ENCODE results near the gene DNM3.

GRCh38 chr1:172400722-172401105 is 559.4 kb downstream of the DNM3 start:
- TF ChIP-seq CTCF (conservative IDR thresholded peaks at IDR 0.05; ENCODE audit: low read depth in 2 of 2): no peak
- TF ChIP-seq CREB1 (CRISPR knock-in tag; IDR thresholded peaks at IDR 0.05; ENCODE audit: low read depth): no peak
- no peak for TF ChIP-seq EZH2 (IDR thresholded peaks at IDR 0.05; ENCODE audit: low read depth, unreplicated experiment)
- TF ChIP-seq ZNF114 (CRISPR knock-in tag; IDR thresholded peaks at IDR 0.05): no peak
- no peak for TF ChIP-seq REST (IDR thresholded peaks at IDR 0.05; ENCODE audit: unreplicated experiment)
- no peak for TF ChIP-seq POLR2AphosphoS5 (IDR thresholded peaks at IDR 0.05; ENCODE audit: low read depth)
- TF ChIP-seq EZH2phosphoT487 (IDR thresholded peaks at IDR 0.05; ENCODE audit: unreplicated experiment): no peak
- TF ChIP-seq, protein P1, sequence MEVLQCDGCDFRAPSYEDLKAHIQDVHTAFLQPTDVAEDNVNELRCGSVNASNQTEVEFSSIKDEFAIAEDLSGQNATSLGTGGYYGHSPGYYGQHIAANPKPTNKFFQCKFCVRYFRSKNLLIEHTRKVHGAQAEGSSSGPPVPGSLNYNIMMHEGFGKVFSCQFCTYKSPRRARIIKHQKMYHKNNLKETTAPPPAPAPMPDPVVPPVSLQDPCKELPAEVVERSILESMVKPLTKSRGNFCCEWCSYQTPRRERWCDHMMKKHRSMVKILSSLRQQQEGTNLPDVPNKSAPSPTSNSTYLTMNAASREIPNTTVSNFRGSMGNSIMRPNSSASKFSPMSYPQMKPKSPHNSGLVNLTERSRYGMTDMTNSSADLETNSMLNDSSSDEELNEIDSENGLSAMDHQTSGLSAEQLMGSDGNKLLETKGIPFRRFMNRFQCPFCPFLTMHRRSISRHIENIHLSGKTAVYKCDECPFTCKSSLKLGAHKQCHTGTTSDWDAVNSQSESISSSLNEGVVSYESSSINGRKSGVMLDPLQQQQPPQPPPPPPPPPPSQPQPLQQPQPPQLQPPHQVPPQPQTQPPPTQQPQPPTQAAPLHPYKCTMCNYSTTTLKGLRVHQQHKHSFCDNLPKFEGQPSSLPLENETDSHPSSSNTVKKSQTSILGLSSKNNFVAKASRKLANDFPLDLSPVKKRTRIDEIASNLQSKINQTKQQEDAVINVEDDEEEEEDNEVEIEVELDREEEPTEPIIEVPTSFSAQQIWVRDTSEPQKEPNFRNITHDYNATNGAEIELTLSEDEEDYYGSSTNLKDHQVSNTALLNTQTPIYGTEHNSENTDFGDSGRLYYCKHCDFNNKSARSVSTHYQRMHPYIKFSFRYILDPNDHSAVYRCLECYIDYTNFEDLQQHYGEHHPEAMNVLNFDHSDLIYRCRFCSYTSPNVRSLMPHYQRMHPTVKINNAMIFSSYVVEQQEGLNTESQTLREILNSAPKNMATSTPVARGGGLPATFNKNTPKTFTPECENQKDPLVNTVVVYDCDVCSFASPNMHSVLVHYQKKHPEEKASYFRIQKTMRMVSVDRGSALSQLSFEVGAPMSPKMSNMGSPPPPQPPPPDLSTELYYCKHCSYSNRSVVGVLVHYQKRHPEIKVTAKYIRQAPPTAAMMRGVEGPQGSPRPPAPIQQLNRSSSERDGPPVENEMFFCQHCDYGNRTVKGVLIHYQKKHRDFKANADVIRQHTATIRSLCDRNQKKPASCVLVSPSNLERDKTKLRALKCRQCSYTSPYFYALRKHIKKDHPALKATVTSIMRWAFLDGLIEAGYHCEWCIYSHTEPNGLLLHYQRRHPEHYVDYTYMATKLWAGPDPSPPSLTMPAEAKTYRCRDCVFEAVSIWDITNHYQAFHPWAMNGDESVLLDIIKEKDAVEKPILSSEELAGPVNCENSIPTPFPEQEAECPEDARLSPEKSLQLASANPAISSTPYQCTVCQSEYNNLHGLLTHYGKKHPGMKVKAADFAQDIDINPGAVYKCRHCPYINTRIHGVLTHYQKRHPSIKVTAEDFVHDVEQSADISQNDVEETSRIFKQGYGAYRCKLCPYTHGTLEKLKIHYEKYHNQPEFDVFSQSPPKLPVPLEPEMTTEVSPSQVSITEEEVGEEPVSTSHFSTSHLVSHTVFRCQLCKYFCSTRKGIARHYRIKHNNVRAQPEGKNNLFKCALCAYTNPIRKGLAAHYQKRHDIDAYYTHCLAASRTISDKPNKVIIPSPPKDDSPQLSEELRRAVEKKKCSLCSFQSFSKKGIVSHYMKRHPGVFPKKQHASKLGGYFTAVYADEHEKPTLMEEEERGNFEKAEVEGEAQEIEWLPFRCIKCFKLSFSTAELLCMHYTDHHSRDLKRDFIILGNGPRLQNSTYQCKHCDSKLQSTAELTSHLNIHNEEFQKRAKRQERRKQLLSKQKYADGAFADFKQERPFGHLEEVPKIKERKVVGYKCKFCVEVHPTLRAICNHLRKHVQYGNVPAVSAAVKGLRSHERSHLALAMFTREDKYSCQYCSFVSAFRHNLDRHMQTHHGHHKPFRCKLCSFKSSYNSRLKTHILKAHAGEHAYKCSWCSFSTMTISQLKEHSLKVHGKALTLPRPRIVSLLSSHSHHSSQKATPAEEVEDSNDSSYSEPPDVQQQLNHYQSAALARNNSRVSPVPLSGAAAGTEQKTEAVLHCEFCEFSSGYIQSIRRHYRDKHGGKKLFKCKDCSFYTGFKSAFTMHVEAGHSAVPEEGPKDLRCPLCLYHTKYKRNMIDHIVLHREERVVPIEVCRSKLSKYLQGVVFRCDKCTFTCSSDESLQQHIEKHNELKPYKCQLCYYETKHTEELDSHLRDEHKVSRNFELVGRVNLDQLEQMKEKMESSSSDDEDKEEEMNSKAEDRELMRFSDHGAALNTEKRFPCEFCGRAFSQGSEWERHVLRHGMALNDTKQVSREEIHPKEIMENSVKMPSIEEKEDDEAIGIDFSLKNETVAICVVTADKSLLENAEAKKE (CRISPR knock-in tag; IDR thresholded peaks at IDR 0.05): no peak
